Activated naive CD4-positive, alpha-beta T cell treated with anti-CD3 and anti-CD28 coated beads for 36 hours (primary cell): ENCODE results near the gene DRC7. TPM values are rescaled to one million over a fixed set of nuclear protein-coding genes. Genes with fewer than 3 reads are reported as not detected.

ENCODE experiments used
- CTCF ChIA-PET: fragments of 350-600 bp; sonication (Branson Sonifier 250); formaldehyde crosslinking; loops from one replicate; lab custom pipeline; 2021; ENCODE audit warnings: antibody characterized with exemption; lab: Charles Lee
- DNase-seq: peaks from one replicate; pipeline ENCODE4 v3.0.0-alpha.2; 2020
- H3K27ac Mint-ChIP-seq: one replicate; pipeline ENCODE4 v1.8.0; 2021; ENCODE audit warnings: mild to moderate bottlenecking, mixed read lengths
- H3K27me3 Mint-ChIP-seq: one replicate; pipeline ENCODE4 v1.8.0; 2021; ENCODE audit warnings: low read depth, mixed read lengths
- H3K36me3 Mint-ChIP-seq: one replicate; pipeline ENCODE4 v1.8.0; 2021; ENCODE audit warnings: low read depth, mixed read lengths
- H3K4me1 Mint-ChIP-seq: one replicate; pipeline ENCODE4 v1.8.0; 2021; ENCODE audit warnings: low read depth, mixed read lengths
- H3K4me3 Mint-ChIP-seq: one replicate; pipeline ENCODE4 v1.8.0; 2021; ENCODE audit warnings: mild to moderate bottlenecking, moderate library complexity, mixed read lengths
- H3K9me3 Mint-ChIP-seq: one replicate; pipeline ENCODE4 v1.8.0; 2021; ENCODE audit warnings: mixed read lengths
- intact Hi-C: fragments of 100-400 bp; cut with micrococcal nuclease; formaldehyde crosslinking; loops from one replicate; pipeline ENCODE4 v1.15.1; 2023
- total RNA-seq, 2 experiments: library from RNA; stranded (reverse); gene quantifications; one replicate each; pipeline ENCODE4 v1.2.3, GENCODE V29; 2021

DRC7 gene
- total RNA-seq, 2 experiments from 2014 or later = 0.49 TPM; not detected in 1

DNA sequence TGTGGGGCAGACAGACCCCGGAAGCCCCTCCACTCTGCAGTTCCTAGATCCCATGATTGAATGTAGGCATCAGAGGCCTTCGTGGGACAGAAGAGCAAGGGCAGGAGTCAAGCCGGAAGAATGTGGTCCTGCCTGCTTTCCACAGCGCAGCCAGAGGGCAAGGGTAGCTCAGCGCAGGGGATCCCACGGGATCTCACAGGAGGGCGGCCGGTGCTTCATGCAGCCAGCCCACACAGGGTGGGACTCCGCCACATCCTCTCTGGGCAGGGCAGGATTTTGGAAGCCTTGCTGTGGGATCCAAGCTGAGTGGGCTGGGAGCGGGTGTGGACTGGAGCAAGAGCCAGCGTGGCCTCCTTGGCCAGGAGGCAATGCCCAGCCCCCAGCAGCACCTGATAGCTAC is 54.0 kb downstream of the DRC7 start:
- intact Hi-C loops = no loop called here
- Mint-ChIP-seq H3K9me3 (no peaks in the 10 kb centered on the region), H3K4me1 (no peaks in the 10 kb centered on the region), H3K27ac (no peak overlapping the region), H3K36me3 (peaks cover 6% of the 10 kb centered on the region), H3K27me3 (no peaks in the 10 kb centered on the region), H3K4me3 (no peak overlapping the region)
- CTCF ChIA-PET = interaction anchor here (1.0 kb wide), 1 partner anchor 11 kb away, joined by 3 read pairs; no protein-coding TSS in a partner anchor
- no peak for DNase-seq

DNA sequence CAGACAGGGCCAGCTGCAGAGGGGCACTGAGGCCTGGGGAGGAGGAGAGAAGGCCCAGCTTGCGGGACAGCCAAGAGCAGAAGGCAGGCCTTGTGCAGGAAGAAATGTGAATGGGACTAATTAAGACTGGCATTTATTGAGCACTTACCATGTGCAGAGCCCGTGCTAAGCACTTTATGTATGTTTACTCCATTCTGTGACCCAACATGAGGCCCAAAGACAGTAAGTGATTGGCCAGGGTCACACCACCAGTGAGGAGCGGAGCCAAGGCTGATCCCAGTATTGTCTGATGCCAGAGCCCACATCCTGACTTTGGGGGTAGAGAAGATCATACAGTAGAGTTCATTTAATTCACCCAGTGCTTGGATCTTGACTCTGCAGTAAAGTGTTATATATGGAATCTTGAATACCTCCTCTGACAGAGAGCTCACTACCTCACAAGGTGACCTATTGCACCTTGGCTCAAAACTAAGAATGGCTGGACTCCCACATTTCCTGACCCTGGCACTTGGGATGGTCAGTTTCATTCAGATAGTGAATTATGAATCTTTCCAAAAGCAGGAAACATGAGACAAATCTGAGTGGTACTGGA is 54.6 kb downstream of the DRC7 start:
- DNase-seq = no peak
- intact Hi-C loops = no loop called here
- no peak overlapping the region for H3K27ac Mint-ChIP-seq
- no peak overlapping the region for H3K4me3 Mint-ChIP-seq
- no peaks in the 10 kb centered on the region for H3K9me3 Mint-ChIP-seq
- H3K27me3 Mint-ChIP-seq = no peaks in the 10 kb centered on the region
- CTCF ChIA-PET = interaction anchor here (1.0 kb wide), 1 partner anchor 10 kb away, joined by 3 read pairs; no protein-coding TSS in a partner anchor
- H3K4me1 Mint-ChIP-seq = no peaks in the 10 kb centered on the region
- H3K36me3 Mint-ChIP-seq = peaks cover 8% of the 10 kb centered on the region

DNA sequence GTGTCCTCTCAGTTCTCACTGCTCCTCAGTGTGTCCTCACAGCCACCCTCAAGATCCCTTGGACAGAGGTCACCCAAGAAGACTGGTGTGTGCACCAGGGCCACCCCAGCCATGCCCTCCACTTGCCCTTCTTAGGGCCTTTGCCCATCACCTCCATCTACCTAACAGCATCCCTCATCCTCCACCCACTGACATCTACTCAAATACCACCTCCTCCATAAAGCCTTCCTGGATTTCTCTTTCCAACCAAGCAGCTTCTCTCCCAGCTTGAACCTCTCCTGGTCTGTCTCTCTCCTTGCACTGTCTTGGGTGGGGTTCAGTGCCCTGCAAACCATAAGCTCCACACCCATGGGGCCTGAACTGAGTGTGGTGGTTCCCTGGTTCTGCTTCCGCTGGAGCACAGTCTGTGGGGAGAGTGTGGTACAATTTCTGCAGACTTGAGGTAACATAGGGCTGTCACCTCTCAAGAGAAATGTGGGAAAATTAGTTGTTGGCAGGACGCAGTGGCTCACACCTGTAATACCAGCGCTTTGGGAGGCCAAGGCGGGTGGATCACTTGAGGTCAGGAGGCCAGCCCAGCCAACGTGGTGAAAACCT is 55.3 kb downstream of the DRC7 start:
- DNase-seq = no peak
- CTCF ChIA-PET = no interaction called here
- H3K27me3 Mint-ChIP-seq = no peaks in the 10 kb centered on the region
- no peak overlapping the region for H3K4me3 Mint-ChIP-seq
- H3K36me3 Mint-ChIP-seq = peaks cover 9% of the 10 kb centered on the region
- no peaks in the 10 kb centered on the region for H3K9me3 Mint-ChIP-seq
- no peak overlapping the region for H3K27ac Mint-ChIP-seq
- H3K4me1 Mint-ChIP-seq = no peaks in the 10 kb centered on the region
- intact Hi-C loops = no loop called here

DNA sequence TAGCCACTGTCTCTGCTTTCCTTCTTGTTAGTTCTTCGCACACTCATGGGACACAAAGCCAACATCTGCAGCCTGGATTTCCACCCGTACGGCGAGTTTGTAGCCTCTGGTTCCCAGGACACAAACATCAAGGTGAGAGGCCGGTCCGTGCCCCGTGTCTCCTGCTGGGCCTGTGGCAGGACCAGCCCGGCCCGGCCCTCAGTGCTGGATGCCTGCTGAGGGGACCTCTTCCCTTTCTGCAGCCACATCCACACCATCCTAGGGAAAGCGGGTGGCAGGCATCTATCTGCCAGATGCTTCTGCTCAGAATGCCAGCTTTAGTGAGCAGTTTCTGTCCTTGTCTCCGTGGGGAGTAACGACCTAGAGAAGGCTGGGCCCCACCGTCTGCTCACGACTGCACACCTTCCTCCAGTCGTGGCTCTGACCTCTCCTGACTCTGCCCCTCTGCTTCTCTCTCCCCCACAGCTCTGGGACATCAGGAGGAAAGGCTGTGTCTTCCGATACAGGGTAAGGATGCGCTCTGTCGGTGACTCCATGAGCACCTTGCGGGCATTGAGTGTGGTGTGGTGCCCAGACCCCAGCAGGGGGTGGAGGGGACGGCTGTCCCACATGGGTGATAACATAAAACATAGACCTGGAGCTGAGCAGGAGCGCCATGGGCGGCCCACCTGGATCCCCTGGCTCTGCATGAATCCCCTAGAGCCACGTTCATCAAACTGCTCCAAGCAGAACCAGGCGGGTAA is 56.4 kb downstream of the DRC7 start:
- intact Hi-C loops = no loop called here
- no peak overlapping the region for H3K4me3 Mint-ChIP-seq
- H3K9me3 Mint-ChIP-seq = no peaks in the 10 kb centered on the region
- no peaks in the 10 kb centered on the region for H3K4me1 Mint-ChIP-seq
- no peak for DNase-seq
- H3K27me3 Mint-ChIP-seq = no peaks in the 10 kb centered on the region
- H3K36me3 Mint-ChIP-seq = peaks cover 10% of the 10 kb centered on the region
- CTCF ChIA-PET = interaction anchor here (1.4 kb wide), 1 partner anchor 175 kb away, joined by 5 read pairs; no protein-coding TSS in a partner anchor
- no peak overlapping the region for H3K27ac Mint-ChIP-seq

DNA sequence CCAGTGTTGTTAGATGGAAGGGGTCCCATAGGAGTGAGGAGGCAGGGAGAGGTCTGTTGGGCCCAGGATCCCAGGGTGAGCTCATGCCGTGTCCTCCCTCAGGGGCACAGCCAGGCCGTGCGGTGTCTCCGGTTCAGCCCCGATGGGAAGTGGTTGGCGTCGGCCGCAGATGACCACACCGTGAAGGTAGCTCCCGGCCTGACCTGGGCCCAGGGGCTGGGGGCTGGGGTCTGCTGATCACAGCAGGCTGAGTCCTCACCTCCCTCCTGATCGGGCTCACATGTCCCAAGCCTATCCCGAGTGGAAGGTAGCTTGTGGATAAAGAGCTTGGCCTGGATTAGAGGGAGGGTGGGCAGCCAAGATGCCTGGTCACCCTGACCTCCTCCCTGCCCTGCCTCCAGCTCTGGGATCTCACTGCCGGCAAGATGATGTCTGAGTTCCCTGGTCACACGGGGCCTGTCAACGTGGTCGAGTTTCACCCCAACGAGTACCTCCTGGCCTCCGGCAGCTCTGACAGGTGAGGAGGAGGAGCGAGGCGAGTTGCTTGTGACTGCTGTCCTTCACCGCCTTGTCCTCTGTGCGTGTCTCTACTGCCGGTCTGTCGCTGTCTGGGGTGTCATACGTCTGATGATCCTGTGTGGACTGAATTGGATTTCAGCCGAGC is 57.1 kb downstream of the DRC7 start:
- CTCF ChIA-PET = interaction anchor here (1.4 kb wide), 1 partner anchor 175 kb away, joined by 5 read pairs; no protein-coding TSS in a partner anchor
- intact Hi-C loops = no loop called here
- Mint-ChIP-seq H3K4me1 (no peaks in the 10 kb centered on the region), H3K9me3 (no peaks in the 10 kb centered on the region), H3K27me3 (no peaks in the 10 kb centered on the region), H3K4me3 (no peak overlapping the region), H3K36me3 (peaks cover 12% of the 10 kb centered on the region), H3K27ac (no peak overlapping the region)
- DNase-seq = no peak

DNA sequence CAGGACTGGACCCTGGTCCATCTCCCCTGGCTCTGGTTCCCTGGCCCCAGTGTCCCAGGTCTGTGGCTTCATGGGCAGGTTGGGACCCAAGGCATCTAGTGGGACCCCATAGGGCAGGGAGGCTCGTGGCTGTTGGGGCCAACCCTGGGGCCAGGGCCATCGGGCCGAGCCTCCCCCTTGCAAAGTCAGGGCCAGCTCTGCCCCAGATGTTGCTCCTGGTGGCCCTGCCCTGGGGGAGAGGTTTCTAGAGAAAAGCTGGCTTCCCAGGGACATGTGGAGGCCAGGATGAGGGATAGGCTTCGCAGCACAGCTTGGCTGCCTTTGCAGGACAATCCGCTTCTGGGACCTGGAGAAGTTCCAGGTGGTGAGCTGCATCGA is 57.6 kb downstream of the DRC7 start:
- intact Hi-C loops = no loop called here
- H3K4me1 Mint-ChIP-seq = no peaks in the 10 kb centered on the region
- H3K27me3 Mint-ChIP-seq = no peaks in the 10 kb centered on the region
- H3K9me3 Mint-ChIP-seq = no peaks in the 10 kb centered on the region
- no peak overlapping the region for H3K27ac Mint-ChIP-seq
- CTCF ChIA-PET = no interaction called here
- DNase-seq = no peak
- no peak overlapping the region for H3K4me3 Mint-ChIP-seq
- peaks cover 12% of the 10 kb centered on the region for H3K36me3 Mint-ChIP-seq

DNA sequence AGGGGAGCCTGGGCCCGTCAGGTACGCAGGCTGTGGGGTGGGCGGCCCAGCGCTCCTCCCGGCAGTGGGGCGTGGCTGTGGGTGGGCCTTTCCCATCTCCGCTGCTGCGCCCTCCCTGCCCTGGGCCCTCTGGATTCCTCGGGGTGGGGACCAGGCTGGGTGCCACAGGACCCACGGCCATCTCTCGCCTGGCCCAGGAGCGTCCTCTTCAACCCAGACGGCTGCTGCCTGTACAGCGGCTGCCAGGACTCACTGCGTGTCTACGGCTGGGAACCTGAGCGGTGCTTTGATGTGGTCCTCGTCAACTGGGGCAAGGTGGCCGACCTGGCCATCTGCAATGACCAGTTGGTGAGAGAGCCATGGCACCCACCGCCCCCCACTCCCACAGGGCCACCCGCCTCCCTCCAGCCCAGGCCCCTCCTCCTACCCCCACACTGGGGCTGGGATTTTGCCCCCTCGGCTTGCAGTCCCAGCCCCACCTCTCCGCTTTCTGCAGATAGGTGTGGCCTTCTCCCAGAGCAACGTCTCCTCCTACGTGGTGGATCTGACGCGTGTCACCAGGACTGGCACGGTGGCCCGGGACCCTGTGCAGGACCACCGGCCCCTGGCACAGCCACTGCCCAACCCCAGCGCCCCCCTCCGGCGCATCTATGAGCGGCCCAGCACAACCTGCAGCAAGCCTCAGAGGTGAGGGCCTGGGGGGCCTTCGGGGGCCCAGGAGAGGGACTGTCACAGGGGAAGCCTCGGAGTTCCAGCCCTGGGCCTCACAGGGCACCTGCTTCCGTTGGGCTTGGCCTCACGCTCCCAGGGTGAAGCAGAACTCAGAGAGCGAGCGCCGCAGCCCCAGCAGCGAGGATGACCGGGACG is 58.2 kb downstream of the DRC7 start:
- Mint-ChIP-seq H3K9me3 (no peaks in the 10 kb centered on the region), H3K36me3 (peaks cover 12% of the 10 kb centered on the region), H3K4me1 (no peaks in the 10 kb centered on the region), H3K4me3 (no peak overlapping the region), H3K27me3 (no peaks in the 10 kb centered on the region), H3K27ac (no peak overlapping the region)
- intact Hi-C loops = no loop called here
- DNase-seq = no peak
- CTCF ChIA-PET = no interaction called here

DNA sequence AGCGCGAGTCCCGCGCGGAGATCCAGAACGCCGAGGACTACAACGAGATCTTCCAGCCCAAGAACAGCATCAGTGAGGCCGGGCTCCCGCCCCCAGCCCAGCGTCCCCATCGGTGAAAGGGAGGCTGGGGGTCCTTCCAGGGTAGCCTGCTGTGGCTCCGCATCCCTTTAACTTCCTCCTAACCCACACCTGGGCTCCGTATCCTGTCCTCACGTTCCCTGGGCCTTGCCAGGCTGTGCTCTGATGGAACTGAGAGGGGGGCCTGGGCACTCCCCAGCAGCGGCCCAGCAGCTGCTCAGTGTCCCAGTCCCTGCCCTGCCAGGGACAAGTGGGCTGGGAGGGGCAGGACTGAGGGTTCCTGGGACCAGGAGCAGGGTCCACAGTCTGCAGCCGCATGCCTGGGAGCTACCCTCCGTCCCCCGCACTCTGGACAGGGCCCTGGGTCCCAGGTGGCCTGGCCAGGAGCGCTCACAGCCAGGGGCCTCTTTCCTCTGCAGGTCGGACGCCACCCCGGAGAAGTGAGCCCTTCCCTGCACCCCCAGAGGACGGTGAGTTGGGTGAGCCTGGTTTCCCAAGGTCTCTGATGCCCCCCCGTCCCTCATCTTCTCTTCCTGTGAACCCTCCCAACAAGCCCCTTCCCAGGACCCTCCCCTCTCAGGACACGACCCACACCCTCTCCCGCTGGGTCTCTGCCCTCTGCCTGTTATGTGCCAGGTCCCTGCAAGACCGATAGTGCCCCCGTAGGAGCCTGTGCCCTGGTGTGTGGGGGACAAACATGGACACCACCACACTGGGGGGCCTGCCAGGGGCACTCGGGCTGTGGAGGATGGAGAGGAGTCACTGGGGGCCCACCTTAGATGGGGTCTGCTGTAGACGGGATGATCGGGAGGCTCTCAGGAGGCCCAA is 59.1 kb downstream of the DRC7 start:
- H3K27ac Mint-ChIP-seq = peak overlapping the region; percentile 59
- no peak for DNase-seq
- no peaks in the 10 kb centered on the region for H3K27me3 Mint-ChIP-seq
- peaks cover 12% of the 10 kb centered on the region for H3K36me3 Mint-ChIP-seq
- CTCF ChIA-PET = interaction anchor here (1.9 kb wide), 1 partner anchor 12 kb away, joined by 5 read pairs; no protein-coding TSS in a partner anchor
- H3K9me3 Mint-ChIP-seq = no peaks in the 10 kb centered on the region
- H3K4me3 Mint-ChIP-seq = no peak overlapping the region
- intact Hi-C loops = no loop called here
- no peaks in the 10 kb centered on the region for H3K4me1 Mint-ChIP-seq

DNA sequence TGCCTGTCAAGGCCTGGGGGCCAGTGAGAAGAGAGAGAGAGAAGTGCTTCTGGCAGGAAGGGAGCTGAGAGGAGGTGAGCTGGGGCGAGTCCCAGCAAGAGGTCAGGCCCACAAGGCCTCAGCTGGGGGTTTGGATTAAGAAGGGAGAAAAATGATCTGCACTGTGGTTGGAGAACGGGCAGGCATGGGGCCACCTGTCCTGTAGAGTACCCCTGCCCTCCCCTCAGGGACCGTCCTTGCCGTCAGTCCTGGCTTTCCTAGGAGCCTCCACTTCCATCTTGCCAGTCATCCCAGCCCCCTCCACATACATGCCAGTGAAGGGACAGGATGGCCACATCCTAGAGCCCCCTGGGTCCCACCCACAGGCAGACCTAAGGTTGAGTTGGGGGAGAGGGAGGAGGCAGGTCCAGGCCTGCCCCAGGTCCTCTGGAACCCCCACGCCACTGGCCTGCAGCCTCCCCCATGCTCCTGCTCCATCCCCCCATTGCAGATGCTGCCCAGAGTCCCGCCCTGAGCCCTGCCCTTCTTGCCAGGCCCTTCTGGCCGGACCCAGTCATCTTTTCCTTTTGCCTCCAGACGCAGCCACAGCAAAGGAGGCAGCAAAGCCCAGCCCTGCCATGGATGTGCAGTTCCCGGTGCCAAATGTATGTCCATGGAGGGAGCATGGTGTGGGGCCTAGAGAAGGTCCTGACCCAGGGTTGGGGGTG is 59.9 kb downstream of the DRC7 start:
- H3K27ac Mint-ChIP-seq = peak overlapping the region; percentile 59
- no peak for DNase-seq
- no peaks in the 10 kb centered on the region for H3K4me1 Mint-ChIP-seq
- intact Hi-C loops = no loop called here
- peaks cover 12% of the 10 kb centered on the region for H3K36me3 Mint-ChIP-seq
- no peak overlapping the region for H3K4me3 Mint-ChIP-seq
- CTCF ChIA-PET = interaction anchor here (0.7 to 1.9 kb wide), 2 partner anchors 13 to 17 kb away, joined by 3 to 5 read pairs; no protein-coding TSS in a partner anchor
- H3K9me3 Mint-ChIP-seq = no peaks in the 10 kb centered on the region
- no peaks in the 10 kb centered on the region for H3K27me3 Mint-ChIP-seq

DNA sequence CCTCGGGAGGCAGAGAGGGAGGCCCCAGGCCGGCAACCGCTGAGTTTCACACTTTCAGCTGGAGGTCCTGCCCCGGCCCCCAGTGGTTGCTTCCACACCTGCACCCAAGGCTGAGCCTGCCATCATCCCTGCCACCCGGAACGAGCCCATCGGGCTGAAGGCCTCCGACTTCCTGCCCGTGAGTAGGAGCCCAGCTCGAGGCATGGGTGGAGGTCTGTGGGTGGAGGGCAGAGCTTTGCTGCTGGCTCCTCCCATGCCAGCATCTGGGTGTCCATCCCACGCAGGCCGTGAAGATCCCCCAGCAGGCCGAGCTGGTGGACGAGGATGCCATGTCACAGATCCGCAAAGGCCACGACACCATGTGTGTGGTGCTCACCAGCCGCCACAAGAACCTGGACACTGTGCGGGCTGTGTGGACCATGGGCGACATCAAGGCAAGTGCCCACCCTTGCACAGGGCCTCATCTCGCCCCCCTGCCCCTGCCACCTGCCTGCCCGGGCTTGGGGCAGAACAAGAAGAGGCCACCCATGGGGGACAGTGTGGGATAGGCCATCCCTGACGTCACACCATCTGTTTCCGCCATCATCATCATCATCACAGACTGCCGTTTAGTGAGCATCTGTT is 60.6 kb downstream of the DRC7 start:
- H3K27ac Mint-ChIP-seq = no peak overlapping the region
- DNase-seq = no peak
- CTCF ChIA-PET = interaction anchor here (0.7 to 1.9 kb wide), 2 partner anchors 14 to 17 kb away, joined by 3 to 5 read pairs; no protein-coding TSS in a partner anchor

More for the DNA sequence above, 60.6 kb downstream of the DRC7 start:
- Mint-ChIP-seq H3K27me3 (no peaks in the 10 kb centered on the region), H3K36me3 (peaks cover 12% of the 10 kb centered on the region), H3K9me3 (no peaks in the 10 kb centered on the region), H3K4me3 (no peak overlapping the region), H3K4me1 (no peaks in the 10 kb centered on the region)
- intact Hi-C loops = no loop called here
